Erythroblast (primary cell): ENCODE data around the gene NEU2.

ENCODE experiments used
- GATA1 ChIP-seq: IDR thresholded peaks from 2 replicates; pipeline ENCODE4 v1.6.1; 2011; ENCODE audit warnings: low read depth, mild to moderate bottlenecking, control low read depth, low read length, moderate library complexity
- POLR2A ChIP-seq: IDR thresholded peaks from 2 replicates; pipeline ENCODE4 v1.6.1; 2011; ENCODE audit warnings: mild to moderate bottlenecking, low read length

GRCh38 chr2:233079953-233080835 is 47.7 kb downstream of the NEU2 start:
- TF ChIP-seq POLR2A (no peak), GATA1 (no peak)
